GM19395 (cell line): ENCODE results near the gene CRLF1.
A peak's percentile ranks its signal among the peaks of the same experiment; 100 is the strongest.

Experiments
- ATAC-seq: cut with Tn5 transposase; IDR thresholded peaks from one replicate; pipeline ENCODE4 v1.9.1; 2021; ENCODE audit warnings: mild to moderate bottlenecking, moderate library complexity; ENCODE audit not compliant: unreplicated experiment

The CRLF1 gene

GRCh38 chr19:18636183-18636968 lies 29.8 kb upstream of the CRLF1 start:
- peak; percentile 83 for ATAC-seq

DNA sequence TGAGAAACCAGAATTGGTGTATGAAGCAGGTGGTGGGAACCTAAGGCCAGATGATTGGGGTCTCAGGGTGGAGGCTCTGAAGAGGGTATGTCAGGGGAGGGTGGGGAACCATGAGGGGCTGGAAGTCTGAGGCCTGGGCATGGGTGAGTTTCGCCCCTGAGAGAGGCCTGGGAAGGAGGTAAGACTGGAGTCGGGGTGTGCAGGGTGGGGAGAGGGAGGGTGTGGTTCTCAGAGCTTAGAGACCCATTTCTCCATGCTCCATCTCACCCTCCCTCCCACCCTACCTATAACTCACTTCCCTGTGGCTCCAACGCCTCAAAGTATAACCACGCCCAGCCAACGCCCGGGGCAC lies 29.2 kb upstream of the CRLF1 start:
- ATAC-seq, result no peak

- ATAC-seq, result no peak
Measured at GRCh38 chr19:18634612-18635297, 28.2 kb upstream of the CRLF1 start.

DNA sequence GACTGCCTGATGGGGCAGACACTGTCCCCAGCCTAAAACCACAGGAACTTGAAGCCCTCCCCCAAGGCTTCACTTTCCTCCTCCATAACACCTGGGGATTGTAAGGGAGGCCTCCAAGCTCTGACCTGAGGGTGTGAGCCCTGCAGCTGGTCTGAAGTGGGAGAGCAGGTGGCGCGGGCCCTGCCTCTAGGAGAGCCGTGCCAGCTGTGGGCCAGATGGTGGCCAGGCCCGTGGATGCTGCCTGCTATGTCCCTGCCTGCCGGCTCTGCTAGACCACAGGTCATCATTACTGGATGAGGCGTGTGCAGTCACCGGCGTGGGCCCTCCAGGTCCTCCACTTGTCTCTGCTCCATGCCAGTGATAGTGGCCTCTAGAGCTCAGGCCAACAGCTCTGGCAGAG lies 26.7 kb upstream of the CRLF1 start:
- ATAC-seq, result no peak

DNA sequence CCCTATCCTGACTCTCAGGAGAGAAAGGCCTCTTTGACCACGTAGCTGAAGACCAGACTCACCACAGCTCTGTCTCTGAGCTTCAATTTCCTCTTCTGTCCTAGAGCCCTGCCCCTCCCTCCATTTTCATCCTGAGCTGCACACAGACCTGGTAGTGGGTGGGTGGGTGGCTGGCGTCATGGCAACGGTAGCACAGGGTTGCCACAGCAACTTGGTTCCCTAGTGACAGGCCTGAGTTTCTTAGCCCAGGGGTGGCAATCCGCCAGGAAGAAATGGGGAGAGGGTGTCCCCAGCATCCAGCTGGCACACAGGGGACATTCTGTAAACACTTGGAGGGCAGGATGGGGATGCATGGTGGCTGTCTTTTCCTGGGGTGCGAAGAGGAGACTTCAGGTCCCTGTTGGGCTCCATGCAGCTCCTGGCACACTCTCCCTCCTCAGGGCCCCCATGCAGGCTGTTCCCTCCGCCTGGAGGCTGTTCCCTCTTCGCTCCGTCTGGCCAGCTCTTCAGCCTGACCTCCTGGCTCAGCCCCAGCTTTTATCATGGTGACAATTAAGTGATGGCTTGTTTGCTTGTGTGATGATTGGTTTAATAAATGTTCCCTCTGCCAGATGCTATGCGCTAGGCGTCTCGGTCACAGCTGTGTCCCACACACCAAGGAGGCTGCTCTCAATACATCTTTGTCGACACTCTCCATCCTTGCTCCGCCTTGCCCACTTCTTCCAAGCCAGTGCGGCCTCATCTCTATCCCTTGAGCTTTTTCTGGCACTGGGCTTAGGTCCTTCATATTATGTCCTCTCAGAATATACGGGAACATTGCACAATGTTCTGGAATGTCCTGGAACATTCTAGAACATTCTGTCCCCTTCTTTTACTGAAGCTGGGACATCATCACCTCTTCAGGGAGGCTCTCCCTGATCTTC lies 22.8 kb upstream of the CRLF1 start:
- no peak for ATAC-seq

- ATAC-seq, result no peak
Measured at GRCh38 chr19:18626906-18627305, 20.3 kb upstream of the CRLF1 start.

DNA sequence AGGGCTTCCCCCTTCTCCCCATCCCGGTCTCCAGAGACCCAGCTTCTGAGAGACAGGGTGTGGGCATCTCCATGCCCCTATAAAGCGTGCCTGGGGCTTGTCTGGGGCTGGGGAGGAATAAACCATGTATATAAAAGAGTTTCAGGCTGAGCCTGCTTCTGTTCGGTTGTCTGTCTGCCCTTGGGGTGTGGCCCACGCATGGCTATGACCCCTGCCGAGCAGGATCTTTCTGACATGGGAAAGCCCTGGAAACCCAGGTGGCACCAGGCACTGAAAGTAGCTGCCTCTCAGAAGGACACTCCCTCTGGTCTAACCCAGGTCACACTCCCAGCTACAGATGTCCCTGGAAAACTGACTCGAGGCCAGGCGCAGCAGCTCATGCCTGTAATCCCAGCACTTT lies 14.3 kb upstream of the CRLF1 start:
- ATAC-seq, result no peak

- no peak for ATAC-seq
Measured at GRCh38 chr19:18620311-18620710, 13.7 kb upstream of the CRLF1 start.

DNA sequence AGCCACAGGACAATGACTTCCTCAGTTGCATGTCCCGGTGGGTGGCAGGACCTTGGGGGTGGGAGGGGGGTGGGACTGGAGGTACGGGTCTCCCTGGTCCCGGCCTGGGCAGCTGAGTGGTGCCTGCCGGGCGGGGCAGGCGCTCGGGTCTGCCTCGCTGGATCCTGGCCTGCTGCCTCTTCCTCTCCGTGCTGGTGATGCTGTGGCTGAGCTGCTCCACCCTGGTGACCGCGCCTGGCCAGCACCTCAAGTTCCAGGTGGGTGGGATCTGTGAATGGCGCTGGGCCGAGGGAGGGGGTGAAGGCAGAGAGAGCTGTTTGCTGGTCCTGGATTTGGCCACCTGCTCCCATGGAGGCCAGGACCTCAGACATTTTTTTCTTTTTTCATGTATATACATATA lies 11.6 kb upstream of the CRLF1 start:
- ATAC-seq, result no peak

- no peak for ATAC-seq
Measured at GRCh38 chr19:18617562-18617961, 11.0 kb upstream of the CRLF1 start.

- no peak for ATAC-seq
Measured at GRCh38 chr19:18616023-18616422, 9.4 kb upstream of the CRLF1 start.

- ATAC-seq, result no peak
Measured at GRCh38 chr19:18613589-18614234, 7.1 kb upstream of the CRLF1 start.

GRCh38 chr19:18612772-18613588 lies 6.4 kb upstream of the CRLF1 start, which contains the start of gene TMEM59L:
TMEM59L (plus strand) TSS chr19:18612870; CDS start chr19:18612959, 89 bp downstream.
- no peak for ATAC-seq

DNA sequence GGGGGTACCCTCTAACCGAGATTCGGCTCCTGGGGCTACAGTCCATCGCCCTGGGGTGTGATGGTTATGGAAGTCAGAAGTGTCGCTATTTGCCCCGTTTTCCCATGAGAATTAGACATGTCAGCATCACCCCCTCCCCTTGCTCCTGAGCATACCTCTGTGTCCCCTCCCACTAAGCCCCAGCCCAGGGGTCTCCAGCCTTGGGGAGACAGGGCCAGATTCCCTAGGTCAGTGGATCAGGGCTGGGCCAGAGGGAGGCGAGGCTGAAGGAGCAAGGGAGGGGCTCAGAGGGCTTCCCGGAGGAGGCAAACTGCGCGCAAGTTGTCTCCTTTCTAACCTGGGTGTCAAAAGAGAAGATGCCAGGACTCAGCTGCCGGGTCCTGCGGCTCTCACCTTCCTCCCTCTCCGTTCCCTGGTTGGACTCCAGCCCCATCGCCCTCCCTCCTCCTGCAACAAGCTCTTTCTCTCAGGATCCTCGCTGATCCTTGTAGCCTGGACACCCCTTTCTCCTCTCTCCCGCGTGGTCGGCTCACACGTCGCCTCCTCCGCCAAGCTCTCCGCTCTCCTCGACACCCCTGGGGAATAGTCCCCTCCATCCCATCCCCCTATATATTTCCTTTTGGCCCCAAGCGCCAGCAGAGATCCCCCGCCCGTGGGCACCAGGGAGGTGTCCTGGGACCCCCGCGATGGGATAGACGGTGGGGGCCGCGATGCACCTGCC lies 5.6 kb upstream of the CRLF1 start:
- ATAC-seq, result no peak

GRCh38 chr19:18611327-18612050 lies 4.9 kb upstream of the CRLF1 start:
- no peak for ATAC-seq

DNA sequence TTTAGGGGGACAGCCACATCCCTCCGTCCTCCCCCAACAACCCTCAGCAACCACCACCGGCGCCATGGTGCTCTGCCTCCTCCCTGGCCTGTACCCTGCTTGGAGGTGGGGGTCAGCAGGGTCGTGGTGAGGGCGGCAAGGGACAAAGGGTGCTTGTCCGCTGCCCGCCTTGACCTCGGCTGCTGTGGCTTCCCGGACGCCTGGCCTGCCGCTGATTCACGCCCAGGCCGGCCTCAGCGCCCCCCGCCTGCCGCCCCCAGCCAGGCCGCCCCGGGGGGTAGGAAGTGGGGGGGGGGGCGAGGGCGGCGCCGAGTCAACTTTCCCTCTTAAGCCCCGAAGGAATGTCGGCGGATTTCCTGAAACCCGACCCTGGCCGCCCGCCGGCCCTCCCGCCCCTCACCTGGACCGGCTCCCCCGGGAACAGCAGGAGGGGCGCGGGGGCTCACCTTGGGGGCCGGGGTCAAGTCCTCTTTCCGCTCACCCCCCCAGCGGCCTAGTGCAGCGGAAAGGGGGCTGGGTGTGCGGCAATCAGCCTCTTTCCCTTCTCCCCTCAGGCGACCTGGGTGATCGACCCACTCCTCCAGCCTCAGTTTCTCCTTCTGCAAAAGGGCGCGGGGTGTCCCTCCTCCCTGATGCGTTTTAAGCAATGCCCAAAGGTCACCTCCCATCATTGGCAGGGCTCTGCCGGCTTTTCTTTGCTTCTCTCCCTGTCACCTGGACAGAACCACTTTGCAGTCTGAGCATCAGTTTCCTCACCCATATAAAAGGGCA lies 4.1 kb upstream of the CRLF1 start:
- ATAC-seq, result no peak

DNA sequence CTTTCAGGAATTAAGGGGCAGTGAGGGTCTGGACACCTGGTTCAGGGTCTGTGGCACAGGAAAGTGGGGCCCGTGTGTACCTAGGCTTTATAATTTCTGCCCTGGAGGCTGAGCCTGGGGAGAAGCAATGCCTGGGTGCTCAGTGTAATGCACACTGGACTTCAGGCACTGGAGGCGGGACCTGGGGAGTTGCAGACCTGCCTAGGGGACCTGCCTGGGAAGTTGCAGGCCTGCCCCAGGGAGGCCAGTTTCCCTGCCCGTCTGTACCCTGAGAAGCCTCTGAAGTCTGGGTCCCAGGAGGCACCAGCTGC lies 3.6 kb upstream of the CRLF1 start:
- ATAC-seq, result no peak

- ATAC-seq, result no peak
Measured at GRCh38 chr19:18609717-18610051, 3.1 kb upstream of the CRLF1 start.
